HG02885 (cell line): ENCODE data around the gene FRMD1.

Experiments used
- ATAC-seq: cut with Tn5 transposase; IDR thresholded peaks from one replicate; pipeline ENCODE4 v1.9.1; 2021; ENCODE audit warnings: mild to moderate bottlenecking; ENCODE audit not compliant: unreplicated experiment, poor library complexity

Gene FRMD1

DNA sequence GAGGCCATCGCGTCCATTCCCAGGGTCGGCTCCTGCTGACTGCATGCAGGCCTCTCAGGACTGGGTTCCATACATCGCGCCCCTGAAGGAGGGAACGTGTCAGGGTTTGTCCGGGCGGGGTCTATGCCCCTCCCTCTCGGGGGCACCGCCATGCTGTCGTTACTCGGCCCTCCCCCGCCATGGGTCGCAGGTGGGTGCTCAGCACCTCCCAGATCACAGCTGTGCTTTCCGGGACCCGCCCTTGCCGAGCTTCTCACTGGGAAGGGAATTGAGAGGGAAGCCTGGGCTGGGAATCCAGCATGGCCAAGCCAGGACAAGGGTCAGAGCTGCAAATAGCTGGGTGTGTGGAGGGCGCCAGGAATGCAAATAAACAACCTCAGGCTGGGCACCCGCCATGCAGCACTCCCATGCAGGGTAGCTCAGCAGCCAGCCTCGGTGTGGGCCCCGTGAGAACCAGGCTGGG, at the start of gene FRMD1:
Gene FRMD1 (minus strand): TSS at position 270 of the 463 bp plus-strand sequence. CDS start 118 bp downstream, at position 152.
- ATAC-seq: no peak

DNA sequence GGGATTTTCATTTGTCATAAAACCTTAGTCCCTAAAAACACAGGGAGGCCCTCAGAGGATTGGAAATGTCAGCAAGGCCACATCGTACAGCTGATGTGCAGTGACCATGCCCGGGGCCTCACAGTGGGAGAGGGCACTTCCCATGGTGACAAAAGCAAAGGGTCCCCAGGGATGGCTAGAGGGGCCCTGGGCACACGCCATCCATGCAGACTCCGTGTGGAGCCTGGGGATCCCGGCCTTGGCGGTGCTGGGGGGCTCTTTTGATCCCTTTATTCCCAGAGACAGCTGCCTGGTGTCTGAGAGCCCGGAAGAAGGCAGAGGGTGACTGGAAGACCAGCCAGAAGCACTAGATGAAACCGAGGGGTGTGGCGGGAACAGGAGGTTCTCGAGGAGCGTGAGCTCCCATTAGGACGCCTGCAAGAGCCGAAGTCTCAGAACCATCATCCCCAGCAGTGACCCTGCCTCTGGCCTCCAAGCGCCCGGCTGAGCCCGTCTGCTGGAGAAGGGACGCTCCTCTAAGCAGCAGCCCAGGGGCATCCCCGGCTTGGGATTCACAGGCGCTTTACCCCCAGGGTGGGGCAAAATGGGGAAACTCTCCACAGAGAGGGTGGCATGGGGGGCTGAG, 49.1 kb upstream of the FRMD1 start:
- ATAC-seq: no peak

DNA sequence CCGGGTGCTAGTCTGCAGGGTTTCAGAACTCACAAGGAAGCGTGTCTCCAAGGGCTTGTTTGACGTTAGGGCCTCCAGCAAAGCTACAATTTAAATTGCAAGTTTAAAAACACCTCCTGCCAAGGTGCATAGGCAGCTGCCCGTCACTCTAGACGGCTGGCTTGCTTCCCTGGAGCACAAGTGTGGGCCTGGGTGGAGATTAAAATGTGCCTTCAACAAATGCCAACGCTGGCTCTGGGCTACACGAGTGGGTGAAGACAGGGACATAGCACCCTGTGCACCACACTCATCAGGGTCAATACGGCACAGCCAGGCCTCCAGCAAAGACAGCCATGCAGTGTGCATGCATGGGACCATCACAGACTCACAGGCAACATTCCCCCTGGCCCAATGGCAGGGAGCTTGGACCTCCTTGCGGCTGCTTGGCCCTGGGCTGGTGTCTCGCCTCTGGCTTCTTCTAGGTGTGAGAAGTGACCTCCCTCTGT, 48.4 kb upstream of the FRMD1 start:
- no peak for ATAC-seq

DNA sequence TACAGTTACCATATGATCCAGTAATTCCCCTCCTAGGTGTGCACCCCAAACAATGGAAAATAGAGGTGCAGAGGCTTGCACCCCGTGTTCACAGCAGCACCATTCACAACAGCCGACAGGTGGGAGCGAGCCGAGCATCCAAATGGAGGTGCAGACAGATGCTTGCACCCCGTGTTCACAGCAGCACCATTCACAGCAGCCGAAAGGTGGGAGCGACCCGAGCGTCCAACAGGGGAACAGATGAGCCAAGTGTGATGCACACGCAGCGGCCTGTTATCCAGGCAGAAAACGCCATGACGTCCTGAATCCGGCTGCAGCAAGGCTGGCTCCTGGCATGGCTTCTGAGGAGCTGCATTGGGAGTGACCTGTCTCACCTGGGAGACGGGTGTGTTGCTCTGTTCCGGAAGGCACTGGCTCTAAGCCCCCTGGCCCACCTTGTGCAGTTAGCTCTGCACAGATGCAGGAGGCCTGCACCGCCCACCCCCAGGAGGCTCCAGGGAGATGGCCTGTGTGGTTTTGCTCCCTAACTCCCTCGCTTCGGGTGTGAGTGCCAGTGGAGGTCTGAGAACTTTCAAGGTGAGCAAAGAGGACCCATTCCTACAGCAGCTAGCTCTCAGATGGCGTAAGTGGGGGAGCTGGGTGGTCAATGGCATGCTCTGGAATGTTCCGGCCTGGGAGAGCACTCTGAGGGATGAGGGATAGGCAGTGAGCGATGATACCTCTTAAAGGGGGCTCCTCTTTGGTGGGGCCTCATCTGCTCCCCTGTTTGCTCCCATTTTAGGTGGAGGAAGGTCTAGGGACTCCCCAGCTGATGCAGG, 47.8 kb upstream of the FRMD1 start:
- ATAC-seq: no peak

DNA sequence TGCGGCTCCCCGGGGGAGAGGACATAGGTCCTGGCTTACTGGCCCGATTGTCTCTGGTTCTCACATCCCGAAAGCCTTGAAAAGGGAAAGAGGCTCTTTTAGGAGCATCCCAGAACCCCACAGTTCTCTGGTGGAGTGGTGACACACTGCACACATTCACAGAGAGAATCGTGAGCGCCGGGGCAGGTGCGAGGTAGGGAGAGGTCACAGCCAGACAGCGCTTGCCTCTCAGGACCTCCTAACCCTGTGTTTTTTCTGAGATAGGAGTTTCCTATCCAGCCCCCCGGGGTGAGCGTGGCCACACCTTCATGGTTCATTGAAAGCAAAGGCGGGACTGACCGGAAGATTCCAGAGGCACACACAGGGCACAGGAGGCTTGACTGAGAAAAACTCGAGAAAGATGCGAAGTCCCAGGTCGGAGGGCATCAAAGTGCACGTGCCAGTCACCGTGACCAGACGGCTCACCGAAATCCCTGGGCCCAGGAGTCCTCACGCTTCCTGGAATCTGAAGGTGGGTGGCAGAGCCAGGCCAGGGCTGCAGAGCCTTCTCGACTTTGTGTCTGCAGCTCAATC, 46.5 kb upstream of the FRMD1 start:
- ATAC-seq: no peak

DNA sequence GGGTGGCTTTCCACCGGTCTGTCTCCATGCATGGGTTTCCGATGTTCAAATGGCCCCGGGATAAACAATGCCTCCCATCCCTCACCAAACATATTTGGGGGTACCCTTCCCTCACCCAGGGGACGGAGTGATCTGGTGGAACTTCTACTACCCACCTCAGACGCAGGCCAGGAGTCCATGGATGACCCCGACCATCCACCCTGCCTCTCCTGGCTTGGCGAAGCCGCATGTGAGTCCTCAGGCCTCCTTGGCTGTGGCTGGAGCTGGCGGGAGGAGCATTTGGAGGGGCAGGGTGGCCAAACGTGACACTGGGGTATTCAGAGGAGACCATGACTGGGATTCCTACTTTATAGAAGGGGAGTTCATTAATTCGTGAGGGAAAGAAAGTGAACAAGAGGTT, 45.9 kb upstream of the FRMD1 start:
- ATAC-seq: no peak

DNA sequence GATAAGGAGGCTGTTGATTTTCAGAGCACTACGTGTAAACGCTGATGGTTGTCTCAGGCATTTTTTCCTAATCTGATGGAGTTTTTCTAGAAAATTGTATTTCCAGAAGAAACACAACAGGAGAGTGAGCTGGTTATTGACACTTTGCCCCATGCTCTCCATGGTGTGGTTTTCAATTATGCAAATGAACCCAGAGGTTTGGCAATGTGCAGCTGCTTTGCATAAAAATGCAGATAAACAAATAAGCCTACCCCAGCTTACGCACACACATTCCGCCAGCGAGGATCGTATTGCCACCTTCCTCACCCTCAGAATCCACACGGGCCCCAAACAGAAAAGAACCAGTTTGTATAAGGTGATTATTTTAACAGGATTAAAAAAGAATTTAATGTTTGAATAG, 45.1 kb upstream of the FRMD1 start:
- no peak for ATAC-seq

DNA sequence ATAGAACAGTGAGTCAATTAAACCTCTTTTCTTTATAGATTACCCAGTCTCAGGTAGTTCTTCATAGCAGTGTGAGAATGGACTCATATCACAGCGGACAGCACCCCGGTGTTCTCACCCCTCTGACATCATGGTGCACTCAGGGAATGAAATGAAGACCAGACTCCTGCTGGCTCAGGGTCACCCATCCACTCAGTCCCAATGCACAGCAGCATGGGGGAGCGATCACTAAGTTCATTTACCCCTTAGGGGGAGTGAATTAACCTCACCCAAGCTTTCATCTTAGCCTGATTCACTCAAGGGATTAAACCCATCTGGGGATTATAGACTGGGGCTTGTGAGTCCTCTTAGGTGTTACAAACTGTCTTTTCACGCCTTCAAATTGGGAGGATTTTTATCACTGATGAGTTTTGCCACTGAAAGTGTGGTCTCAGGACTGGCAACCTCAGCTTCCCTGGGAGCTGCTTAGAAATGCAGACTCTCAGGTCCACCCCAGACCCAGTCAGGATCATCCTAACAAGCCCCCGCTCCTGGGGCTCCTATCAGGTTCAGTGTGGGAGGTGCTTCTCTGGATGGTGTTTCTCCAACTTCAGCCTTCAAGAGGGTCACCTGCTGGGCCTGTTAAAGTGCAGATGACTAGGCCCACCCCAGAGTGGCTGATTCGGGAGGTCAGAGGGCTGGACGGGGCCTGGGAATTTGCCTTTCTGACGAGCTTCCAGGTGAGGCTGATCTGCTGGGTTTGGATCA, 44.3 kb upstream of the FRMD1 start:
- no peak for ATAC-seq

DNA sequence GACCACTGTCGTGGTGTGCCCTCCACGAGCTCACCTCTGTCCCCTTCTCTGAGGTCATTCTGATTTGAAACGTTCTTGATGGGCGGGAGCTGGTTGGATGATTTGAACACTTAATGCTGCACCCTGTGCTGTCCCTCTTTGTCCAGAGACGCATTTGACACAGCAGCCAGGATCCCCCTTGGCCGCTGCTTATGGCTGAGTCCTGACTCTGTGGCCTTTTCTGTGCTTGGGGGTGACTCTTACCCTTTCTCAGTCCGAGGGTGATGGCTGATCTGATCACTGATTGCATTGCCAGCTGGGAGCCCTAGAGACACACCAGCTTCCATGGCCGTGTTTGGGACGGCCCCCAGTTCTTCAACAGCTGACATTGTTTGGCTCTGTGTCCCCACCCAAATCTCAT, 43.5 kb upstream of the FRMD1 start:
- no peak for ATAC-seq

DNA sequence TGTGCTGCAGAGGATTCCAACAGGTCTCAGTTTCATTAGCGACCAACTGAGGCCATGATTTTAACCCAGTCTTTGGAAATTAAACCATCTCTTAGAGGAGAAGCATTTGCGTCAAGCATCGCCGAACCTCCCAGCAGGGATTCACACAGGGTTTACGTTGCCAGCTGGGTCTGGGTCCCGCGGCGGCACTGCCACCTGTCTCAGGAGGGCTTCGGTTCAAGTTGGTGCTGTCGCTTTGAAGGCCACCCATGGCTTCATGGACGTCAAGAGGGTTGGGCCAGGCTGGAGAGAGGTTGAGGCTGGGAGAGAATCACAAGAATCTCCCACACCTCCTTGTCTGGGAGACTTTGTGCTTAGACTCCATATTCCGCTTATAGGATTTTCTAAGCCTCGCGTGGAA, 43.0 kb upstream of the FRMD1 start:
- ATAC-seq: no peak

DNA sequence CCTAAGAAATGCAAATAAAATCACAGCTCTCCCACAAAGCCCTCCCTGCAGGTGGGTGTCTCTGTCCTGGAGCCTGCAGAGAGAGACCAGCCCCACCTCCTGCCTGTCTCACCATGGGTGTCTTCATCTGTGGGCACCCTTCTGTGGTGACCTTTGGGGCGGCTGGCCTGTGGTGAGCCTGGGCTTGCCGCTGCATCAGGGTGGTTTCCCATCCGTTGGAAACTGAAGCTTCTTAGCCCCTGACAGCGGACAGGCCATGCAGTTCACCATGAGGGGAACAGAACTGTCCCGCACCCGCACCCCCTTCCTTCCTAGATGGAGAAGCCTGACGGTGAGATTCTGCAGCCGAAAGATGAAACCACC, 42.3 kb upstream of the FRMD1 start:
- ATAC-seq: no peak

DNA sequence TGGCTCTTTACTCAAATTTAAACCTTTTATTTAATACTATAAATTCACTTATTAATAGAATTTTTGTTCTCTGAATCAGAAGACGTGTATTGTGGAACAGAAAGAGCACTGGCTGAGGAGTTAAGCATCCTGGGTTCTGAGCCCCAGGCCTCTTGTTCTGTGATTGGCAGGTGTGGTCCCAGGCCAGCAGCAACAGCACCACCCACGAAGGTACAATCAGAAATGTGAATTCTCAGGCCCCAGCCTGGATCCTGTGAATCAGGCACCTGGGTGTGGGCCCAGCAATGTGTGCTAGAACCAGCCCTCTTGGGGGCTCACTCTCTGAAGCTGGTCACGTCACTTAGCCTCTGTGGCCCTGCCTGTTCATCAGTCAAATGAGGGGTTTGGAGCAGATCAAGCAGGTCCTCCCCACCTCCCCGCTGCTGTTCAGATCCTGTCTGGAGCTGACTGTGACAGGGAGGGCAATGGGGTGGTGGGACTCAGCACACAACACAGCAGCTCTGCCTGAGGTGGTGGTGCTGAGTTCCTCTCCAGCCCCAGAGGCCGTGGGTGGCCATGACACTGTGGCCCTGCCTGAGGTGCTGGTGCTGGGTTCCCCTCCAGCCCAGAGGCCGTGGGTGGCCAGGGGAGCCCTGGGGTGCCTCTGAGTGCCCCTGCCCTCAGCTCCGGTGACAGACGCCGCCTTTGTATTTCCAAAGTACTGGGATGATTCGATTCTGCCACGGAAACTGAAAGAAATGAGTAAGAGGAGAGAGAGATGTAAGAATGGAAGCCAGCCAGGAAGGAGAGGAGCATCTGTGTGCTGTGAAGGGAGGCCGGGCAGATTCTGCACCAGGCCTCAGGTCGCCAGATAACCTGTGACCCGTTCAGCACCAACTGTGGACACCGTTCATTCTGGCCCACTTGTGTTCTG, 41.6 kb upstream of the FRMD1 start:
- no peak for ATAC-seq

DNA sequence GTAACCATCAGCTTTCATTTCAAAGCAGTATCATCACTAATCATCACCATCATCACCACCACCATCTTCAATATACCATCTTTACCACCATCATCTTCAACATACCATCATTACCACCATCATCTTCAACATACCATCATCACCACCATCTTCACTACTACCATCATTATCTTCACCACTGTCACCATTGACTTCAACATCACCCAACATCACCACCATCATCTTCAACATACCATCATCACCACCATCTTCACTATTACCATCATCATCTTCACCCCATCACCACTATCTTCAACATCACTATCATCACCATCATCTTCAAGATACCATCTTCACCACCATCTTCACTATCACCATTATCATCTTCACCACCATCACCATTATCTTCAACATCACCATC, 40.5 kb upstream of the FRMD1 start:
- no peak for ATAC-seq

DNA sequence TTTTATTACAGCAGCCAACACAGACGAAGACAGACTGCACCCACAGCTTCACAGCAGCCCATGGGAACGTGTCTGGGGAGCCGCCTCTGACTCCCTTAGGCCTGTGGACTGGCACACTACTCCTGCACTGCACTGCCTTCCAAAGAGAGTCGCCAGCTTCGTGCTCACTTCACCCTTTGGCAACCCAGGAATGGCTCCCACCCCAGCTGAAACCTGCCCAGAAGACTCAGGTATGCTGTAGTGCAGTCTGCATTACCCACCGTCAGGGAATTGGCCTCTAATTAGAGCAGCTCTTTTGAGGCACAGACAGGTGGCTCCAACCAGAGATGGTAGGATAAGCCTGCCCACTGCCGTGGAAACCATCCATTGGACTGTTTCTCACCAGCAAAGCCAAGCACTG, 39.9 kb upstream of the FRMD1 start:
- no peak for ATAC-seq

DNA sequence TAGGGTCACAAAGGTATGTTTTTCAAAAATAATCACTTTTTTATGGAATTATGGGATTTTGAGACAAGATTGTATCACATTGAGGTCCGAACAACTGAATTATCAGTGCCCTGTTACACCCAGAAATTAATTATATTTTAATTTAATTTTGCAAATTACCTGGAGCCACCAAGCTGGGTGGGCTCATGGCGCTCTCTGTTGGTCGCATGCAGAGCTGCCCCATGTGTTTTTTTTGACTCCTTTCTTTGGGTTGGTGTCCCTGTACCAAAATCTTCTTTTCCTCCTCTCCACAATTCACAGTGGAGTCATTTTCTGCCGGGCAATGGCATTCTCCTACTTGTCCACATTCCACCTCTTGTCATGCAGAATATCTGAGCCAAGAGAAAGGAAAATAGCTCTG, 38.9 kb upstream of the FRMD1 start:
- ATAC-seq: no peak

DNA sequence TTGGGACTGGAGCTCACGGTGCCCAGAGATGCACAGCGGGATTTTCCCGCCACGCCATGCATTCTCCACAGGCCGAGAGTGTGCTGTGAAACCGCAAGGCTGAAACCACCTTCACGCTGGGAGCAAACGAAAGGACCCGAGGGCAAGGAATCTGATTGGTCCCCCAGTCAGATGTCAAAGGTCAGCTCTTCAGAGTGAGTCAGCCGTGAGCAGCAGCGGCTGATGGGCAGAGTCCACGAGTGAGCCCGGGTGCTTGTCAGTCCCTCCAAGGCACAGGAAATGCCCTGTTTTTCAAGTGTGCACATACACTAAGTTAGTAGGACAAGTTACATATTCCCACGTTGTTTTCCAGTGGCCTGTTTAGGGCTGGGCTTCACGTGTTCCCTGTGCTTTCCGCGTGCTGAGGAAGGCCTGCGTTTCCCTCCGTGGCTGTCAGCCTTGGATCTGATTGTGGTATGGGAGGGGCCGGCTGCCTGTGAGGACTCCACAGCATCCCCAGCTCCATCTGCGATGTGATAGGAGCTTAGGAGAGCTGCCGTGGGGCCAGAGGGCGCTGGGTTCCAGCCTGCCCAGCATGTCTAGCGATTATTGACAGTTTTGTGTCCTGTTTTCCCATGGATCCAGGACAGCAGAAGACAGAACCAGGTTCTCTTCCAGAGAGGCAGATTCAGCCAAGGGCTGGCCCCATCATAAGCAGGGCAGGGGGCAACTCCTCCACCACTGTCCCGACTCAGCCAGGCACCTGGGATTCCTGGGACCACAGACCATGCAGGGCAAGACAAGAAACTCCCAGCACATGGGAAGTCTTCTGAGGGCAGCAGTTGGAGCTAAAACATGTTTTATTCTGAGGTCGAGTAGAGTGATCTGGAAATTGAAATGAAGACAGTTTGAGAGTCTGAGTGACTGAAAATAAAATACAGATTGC, 38.2 kb upstream of the FRMD1 start:
- ATAC-seq: no peak

DNA sequence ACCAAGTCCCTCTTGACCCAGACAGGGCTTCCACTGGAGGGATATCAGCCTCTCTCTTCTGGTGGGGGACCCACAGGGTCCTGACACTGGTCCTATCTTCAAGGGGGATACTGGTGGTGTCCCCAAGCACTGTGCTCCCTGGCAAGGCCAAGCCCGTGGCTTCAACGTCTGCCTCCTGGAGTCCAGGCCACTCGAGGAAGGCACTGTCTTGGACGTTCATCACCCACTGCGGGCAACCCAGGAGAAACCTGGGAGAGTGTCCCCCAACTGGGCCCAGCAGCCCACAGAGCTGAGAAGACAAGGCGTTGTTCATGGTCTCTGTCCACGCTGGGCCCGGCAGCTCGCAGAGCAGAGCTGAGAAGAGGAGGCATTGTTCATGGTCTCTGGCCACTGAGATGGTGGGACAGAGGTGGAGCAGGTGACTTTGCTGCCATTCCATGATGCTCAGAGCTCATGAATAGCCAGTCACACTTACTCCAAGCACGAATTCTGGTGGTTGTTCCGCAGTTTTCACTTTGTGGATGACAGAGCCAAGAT, 37.5 kb upstream of the FRMD1 start:
- ATAC-seq: no peak

DNA sequence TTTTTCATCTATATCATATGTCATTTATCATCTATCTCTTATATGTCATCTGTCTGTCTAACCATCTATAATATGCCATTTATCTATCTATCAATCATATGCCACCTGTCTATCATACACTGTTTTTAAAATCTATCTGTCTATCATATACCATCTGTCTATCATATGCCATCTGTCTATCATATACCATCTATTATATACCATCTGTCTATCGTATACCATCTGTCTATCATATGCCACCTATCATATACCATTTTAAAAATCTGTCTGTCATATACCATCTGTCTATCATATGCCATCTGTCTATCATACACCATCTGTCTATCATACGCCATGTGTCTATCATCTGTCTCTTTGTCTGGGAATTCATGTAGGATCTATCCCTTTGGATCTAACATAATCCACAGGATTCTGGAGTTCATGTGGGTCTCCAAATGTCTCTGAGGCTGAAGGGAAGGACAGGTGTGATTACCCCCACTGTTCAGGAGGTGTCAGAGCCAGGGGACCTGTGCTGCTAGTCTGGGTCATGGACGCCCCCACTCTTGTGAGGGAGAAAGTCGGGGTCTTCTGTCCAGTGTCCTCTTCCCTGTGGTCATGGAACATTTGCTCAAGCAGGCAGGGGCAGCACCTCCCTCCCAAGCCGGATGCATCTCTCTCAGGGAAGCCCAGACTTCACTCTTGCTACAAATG, 36.9 kb upstream of the FRMD1 start:
- no peak for ATAC-seq
